LNCaP clone FGC (cell line): ENCODE results near the gene MAN1A1.

Experiments used
- DNase-seq: peaks from one replicate; pipeline ENCODE4 v3.0.0-alpha.2; 2011; ENCODE audit warnings: low read depth
- H3K4me3 ChIP-seq: 2 replicates; pipeline ENCODE4 v1.5.1; 2011; ENCODE audit warnings: mild to moderate bottlenecking, low read depth, low read length, control low read depth
- TF ChIP-seq, protein P1 (sequence below): IDR thresholded peaks from 2 replicates; pipeline ENCODE4 v1.5.1; 2012; ENCODE audit warnings: mild to moderate bottlenecking; ENCODE audit not compliant: control insufficient read depth, insufficient read depth; ENCODE audit errors: extremely low read depth

MAN1A1 gene

GRCh38 chr6:119276211-119276610, 73.3 kb downstream of the MAN1A1 start:
- TF ChIP-seq, protein P1, sequence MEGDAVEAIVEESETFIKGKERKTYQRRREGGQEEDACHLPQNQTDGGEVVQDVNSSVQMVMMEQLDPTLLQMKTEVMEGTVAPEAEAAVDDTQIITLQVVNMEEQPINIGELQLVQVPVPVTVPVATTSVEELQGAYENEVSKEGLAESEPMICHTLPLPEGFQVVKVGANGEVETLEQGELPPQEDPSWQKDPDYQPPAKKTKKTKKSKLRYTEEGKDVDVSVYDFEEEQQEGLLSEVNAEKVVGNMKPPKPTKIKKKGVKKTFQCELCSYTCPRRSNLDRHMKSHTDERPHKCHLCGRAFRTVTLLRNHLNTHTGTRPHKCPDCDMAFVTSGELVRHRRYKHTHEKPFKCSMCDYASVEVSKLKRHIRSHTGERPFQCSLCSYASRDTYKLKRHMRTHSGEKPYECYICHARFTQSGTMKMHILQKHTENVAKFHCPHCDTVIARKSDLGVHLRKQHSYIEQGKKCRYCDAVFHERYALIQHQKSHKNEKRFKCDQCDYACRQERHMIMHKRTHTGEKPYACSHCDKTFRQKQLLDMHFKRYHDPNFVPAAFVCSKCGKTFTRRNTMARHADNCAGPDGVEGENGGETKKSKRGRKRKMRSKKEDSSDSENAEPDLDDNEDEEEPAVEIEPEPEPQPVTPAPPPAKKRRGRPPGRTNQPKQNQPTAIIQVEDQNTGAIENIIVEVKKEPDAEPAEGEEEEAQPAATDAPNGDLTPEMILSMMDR: no peak
- H3K4me3 ChIP-seq: no peak overlapping the region
- no peak for DNase-seq

DNA sequence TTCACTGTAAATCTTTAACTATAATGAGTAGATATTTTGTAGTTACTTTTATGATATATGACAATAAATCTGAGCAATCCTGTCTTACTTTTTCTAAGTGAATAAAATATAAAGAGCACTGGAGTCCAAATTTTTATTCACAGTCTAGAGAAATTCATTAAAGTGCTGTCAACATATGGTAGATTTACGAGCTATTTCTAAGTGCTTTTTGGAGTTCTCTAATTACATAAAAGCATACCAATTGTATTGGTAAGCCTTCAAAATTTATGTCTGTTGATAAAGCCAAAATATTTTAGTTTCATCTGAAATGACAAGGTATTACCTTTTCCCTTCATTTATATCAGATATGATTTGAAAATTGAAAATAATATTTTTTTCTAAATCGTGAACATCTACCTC, 75.4 kb downstream of the MAN1A1 start:
- DNase-seq: no peak
- TF ChIP-seq, protein P1: no peak
- H3K4me3 ChIP-seq: no peak overlapping the region

- no peak for DNase-seq
- TF ChIP-seq, protein P1: no peak
- no peak overlapping the region for H3K4me3 ChIP-seq
Observed at GRCh38 chr6:119273272-119274196, 76.0 kb downstream of the MAN1A1 start.

- no peak for DNase-seq
- TF ChIP-seq, protein P1: no peak
- H3K4me3 ChIP-seq: no peak overlapping the region
Observed at GRCh38 chr6:119270545-119270944, 79.0 kb downstream of the MAN1A1 start.

GRCh38 chr6:119269266-119270103, 80.1 kb downstream of the MAN1A1 start:
- H3K4me3 ChIP-seq: no peak overlapping the region
- TF ChIP-seq, protein P1: no peak
- no peak for DNase-seq

- H3K4me3 ChIP-seq: no peak overlapping the region
- DNase-seq: no peak
- TF ChIP-seq, protein P1: no peak
Observed at GRCh38 chr6:119267126-119267905, 82.2 kb downstream of the MAN1A1 start.
